ENCODE measurements around the gene CASP9. TPM values are rescaled to one million over a fixed set of nuclear protein-coding genes. Genes with fewer than 3 reads are reported as not detected.

The CASP9 gene
- total RNA-seq, 1 experiment from 2014 or later: 13.5 TPM

- no peak for TF ChIP-seq JAZF1 (CRISPR knock-in tag; IDR thresholded peaks at IDR 0.05)
- Mint-ChIP-seq H3K27ac (peak overlapping the region; percentile 81), H3K36me3 (peaks cover 14% of the 10 kb centered on the region), H3K4me1 (peaks cover 46% of the 10 kb centered on the region), H3K27me3 (ENCODE audit: low read depth) (no peaks in the 10 kb centered on the region), H3K9me3 (no peaks in the 10 kb centered on the region), H3K4me3 (no peak overlapping the region)
- CTCF ChIA-PET: no interaction called here
- POLR2A ChIA-PET: no interaction called here
- no peak for ATAC-seq
- no peak for DNase-seq (ENCODE audit: low spot score)
Observed at GRCh38 chr1:15510611-15511405, 13.2 kb downstream of the CASP9 start.

DNA sequence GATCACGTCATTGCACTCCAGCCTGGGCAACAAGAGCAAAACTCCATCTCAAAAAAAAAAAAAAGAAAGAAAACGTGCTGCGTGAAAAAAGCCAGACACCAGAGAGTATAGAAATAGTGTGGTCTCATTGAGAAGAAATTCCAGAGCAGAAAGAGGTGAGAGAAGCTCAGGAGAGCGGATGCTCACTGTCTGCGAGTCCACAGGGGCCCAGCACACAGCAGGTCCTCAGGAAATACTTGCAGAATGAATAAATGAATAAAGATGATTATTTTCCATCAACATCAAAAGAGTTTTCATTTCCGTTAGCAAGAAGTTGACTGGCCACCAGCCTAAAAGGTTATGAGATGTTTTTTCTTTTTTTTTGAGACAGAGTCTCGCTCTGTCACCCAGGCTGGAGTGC lies 14.4 kb downstream of the CASP9 start:
- no peak for DNase-seq (ENCODE audit: low spot score)
- ChIA-PET POLR2A (interaction anchor here (1.3 to 2.3 kb wide), 2 partner anchors 14 to 17 kb away, joined by 5 to 7 read pairs; partner anchors contain the start of genes CASP9 and DNAJC16), CTCF (interaction anchor here (1.2 kb wide), 1 partner anchor 14 kb away, joined by 4 read pairs; no protein-coding TSS in a partner anchor)
- H3K36me3 Mint-ChIP-seq: peaks cover 8% of the 10 kb centered on the region
- no peaks in the 10 kb centered on the region for H3K27me3 Mint-ChIP-seq (ENCODE audit: low read depth)
- peak overlapping the region; percentile 26; the same call in 1 of the 2 replicates for H3K4me3 Mint-ChIP-seq
- peaks cover 41% of the 10 kb centered on the region for H3K4me1 Mint-ChIP-seq
- no peaks in the 10 kb centered on the region for H3K9me3 Mint-ChIP-seq
- no peak for ATAC-seq
- H3K27ac Mint-ChIP-seq: peak overlapping the region; percentile 93
- no peak for TF ChIP-seq PRRX2 (CRISPR knock-in tag; IDR thresholded peaks at IDR 0.05)
- no peak for TF ChIP-seq ELF4 (CRISPR knock-in tag; IDR thresholded peaks at IDR 0.05; ENCODE audit: low read depth)

GRCh38 chr1:15508700-15509487 lies 15.1 kb downstream of the CASP9 start:
- ChIA-PET CTCF (interaction anchor here (1.0 to 1.2 kb wide), 2 partner anchors 15 to 185 kb away, joined by 4 read pairs; no protein-coding TSS in a partner anchor), POLR2A (interaction anchor here (1.3 to 2.3 kb wide), 2 partner anchors 15 to 18 kb away, joined by 5 to 7 read pairs; partner anchors contain the start of genes CASP9 and DNAJC16)
- Mint-ChIP-seq H3K9me3 (no peaks in the 10 kb centered on the region), H3K36me3 (peaks cover 8% of the 10 kb centered on the region), H3K27me3 (ENCODE audit: low read depth) (no peaks in the 10 kb centered on the region), H3K4me1 (peaks cover 41% of the 10 kb centered on the region), H3K27ac (peak overlapping the region; percentile 100), H3K4me3 (peak overlapping the region; percentile 26)
- ATAC-seq: peak; percentile 95
- TF ChIP-seq NFE2L1 (CRISPR knock-in tag; IDR thresholded peaks at IDR 0.05) (0 out of 2 replicates have a peak, but pooled peaks have one; percentile 22), FOXK1 (CRISPR knock-in tag; IDR thresholded peaks at IDR 0.05) (0 out of 2 replicates have a peak, but pooled peaks have one; percentile 39), ZNF416 (CRISPR knock-in tag; IDR thresholded peaks at IDR 0.05) (no peak), TEAD1 (CRISPR knock-in tag; IDR thresholded peaks at IDR 0.05) (0 out of 2 replicates have a peak, but pooled peaks have one; percentile 30)
- TF ChIP-seq, protein P1, sequence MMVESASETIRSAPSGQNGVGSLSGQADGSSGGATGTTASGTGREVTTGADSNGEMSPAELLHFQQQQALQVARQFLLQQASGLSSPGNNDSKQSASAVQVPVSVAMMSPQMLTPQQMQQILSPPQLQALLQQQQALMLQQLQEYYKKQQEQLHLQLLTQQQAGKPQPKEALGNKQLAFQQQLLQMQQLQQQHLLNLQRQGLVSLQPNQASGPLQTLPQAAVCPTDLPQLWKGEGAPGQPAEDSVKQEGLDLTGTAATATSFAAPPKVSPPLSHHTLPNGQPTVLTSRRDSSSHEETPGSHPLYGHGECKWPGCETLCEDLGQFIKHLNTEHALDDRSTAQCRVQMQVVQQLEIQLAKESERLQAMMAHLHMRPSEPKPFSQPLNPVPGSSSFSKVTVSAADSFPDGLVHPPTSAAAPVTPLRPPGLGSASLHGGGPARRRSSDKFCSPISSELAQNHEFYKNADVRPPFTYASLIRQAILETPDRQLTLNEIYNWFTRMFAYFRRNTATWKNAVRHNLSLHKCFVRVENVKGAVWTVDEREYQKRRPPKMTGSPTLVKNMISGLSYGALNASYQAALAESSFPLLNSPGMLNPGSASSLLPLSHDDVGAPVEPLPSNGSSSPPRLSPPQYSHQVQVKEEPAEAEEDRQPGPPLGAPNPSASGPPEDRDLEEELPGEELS (CRISPR knock-in tag; IDR thresholded peaks at IDR 0.05): peak; percentile 62; the same call in 1 of the 2 replicates
- peak; percentile 57 for DNase-seq (ENCODE audit: low spot score)

GRCh38 chr1:15507278-15507677 lies 16.7 kb downstream of the CASP9 start:
- ATAC-seq (no peak), DNase-seq (ENCODE audit: low spot score) (no peak)
- peaks cover 44% of the 10 kb centered on the region for H3K4me1 Mint-ChIP-seq
- no peaks in the 10 kb centered on the region for H3K9me3 Mint-ChIP-seq
- TF ChIP-seq ERG (CRISPR knock-in tag; IDR thresholded peaks at IDR 0.05): no peak
- TF ChIP-seq, protein P2, sequence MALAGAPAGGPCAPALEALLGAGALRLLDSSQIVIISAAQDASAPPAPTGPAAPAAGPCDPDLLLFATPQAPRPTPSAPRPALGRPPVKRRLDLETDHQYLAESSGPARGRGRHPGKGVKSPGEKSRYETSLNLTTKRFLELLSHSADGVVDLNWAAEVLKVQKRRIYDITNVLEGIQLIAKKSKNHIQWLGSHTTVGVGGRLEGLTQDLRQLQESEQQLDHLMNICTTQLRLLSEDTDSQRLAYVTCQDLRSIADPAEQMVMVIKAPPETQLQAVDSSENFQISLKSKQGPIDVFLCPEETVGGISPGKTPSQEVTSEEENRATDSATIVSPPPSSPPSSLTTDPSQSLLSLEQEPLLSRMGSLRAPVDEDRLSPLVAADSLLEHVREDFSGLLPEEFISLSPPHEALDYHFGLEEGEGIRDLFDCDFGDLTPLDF (CRISPR knock-in tag; IDR thresholded peaks at IDR 0.05): no peak
- no peak for TF ChIP-seq ZNF671 (CRISPR knock-in tag; IDR thresholded peaks at IDR 0.05)
- TF ChIP-seq CBFB (CRISPR knock-in tag; IDR thresholded peaks at IDR 0.05; ENCODE audit: low read depth): no peak
- peak overlapping the region; percentile 57; the same call in 1 of the 2 replicates for H3K27ac Mint-ChIP-seq
- ChIA-PET POLR2A (interaction anchor here (2.3 kb wide), 1 partner anchor 20 kb away, joined by 7 read pairs; the partner anchor contains the start of gene DNAJC16), CTCF (interaction anchor here (1.1 kb wide), 1 partner anchor 78 kb away, joined by 3 read pairs; no protein-coding TSS in a partner anchor)
- peaks cover 7% of the 10 kb centered on the region for H3K36me3 Mint-ChIP-seq
- no peaks in the 10 kb centered on the region for H3K27me3 Mint-ChIP-seq (ENCODE audit: low read depth)
- H3K4me3 Mint-ChIP-seq: peak overlapping the region; percentile 36; the same call in 1 of the 2 replicates
